ENCODE measurements around the gene C6orf47. TPM values are rescaled to one million over a fixed set of nuclear protein-coding genes. Genes with fewer than 3 reads are reported as not detected.
A peak's percentile ranks its signal among the peaks of the same experiment; 100 is the strongest.

C6orf47 gene
- total and polyA plus RNA-seq, 2 of the 13 experiments (the other 11 are each of a cell fraction or from before 2014, with no cell fraction given) = 1.7 to 18.1 TPM

DNA sequence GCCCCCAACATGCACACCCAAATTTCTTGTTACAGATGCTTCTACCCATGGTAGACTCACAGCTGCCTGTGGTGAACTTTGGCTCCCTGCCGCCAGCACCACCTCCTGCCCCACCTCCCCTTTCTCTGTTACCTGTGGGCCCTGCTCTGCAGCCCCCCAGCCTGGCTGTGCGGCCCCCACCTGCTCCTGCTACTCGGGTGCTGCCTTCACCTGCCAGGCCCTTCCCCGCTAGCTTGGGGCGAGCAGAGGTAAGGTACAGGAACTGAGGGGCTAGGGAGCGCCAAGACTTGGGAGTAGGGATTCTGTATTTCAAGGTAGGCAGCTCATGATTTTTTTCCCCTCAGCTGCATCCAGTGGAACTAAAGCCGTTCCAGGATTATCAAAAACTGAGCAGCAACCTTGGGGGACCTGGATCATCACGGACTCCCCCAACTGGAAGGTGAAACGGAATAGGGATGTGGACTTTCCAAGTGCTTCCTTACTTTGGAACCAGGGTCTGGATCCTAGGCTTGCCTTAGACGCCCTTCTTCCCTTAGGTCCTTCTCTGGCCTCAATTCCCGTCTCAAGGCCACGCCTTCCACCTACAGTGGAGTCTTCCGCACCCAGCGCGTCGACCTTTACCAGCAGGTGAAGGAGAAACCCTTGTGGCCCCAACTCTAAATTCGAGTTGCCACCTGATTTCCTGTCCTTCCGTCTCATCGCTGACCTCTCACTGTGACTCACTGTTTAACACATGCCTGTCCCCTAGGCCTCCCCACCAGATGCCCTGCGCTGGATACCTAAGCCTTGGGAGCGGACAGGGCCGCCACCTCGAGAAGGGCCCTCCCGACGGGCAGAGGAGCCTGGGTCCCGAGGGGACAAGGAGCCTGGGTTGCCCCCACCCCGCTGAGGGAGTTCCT lies 23.6 kb downstream of the C6orf47 start (continued):
- TF ChIP-seq ZFP36 (IDR thresholded peaks at IDR 0.05; ENCODE audit: borderline replicate concordance, low read depth, low read length, partially characterized antibody) (no peak), SP4 (CRISPR knock-in tag; IDR thresholded peaks at IDR 0.05) (no peak), PLRG1 (conservative IDR thresholded peaks at IDR 0.05) (no peak), ZFAT (CRISPR knock-in tag; conservative IDR thresholded peaks at IDR 0.05) (no peak), LCORL (IDR thresholded peaks at IDR 0.05) (no peak), LCORL (CRISPR knock-in tag; IDR thresholded peaks at IDR 0.05) (no peak), ZNF720 (CRISPR knock-in tag; IDR thresholded peaks at IDR 0.05) (no peak), EP300 (IDR thresholded peaks at IDR 0.05; ENCODE audit: low read depth in 2 of 2, low read length in 2 of 2) (no peak), EP300 (CRISPR knock-in tag; IDR thresholded peaks at IDR 0.05; ENCODE audit: borderline replicate concordance) (no peak), ZNF619 (CRISPR knock-in tag; IDR thresholded peaks at IDR 0.05) (no peak), ARNTL (CRISPR knock-in tag; IDR thresholded peaks at IDR 0.05) (no peak), NCOR1 (IDR thresholded peaks at IDR 0.05; ENCODE audit: borderline replicate concordance, low read length) (no peak), ZMYM4 (CRISPR knock-in tag; IDR thresholded peaks at IDR 0.05) (no peak), FOXK2 (IDR thresholded peaks at IDR 0.05) (no peak), ZNF205 (CRISPR knock-in tag; IDR thresholded peaks at IDR 0.05) (no peak), ZNF251 (CRISPR knock-in tag; IDR thresholded peaks at IDR 0.05) (no peak), ZNF563 (CRISPR knock-in tag; IDR thresholded peaks at IDR 0.05) (no peak), HOXA7 (CRISPR knock-in tag; IDR thresholded peaks at IDR 0.05) (no peak), SIN3A (IDR thresholded peaks at IDR 0.05; ENCODE audit: borderline replicate concordance, low read depth, low read length) (no peak), ZNF138 (CRISPR knock-in tag; IDR thresholded peaks at IDR 0.05; ENCODE audit: low read depth) (no peak), HNRNPLL (IDR thresholded peaks at IDR 0.05; ENCODE audit: low read depth, low read length, poor library complexity, severe bottlenecking) (peak; percentile 18), FOXA3 (CRISPR knock-in tag; IDR thresholded peaks at IDR 0.05) (no peak), POLR2A (IDR thresholded peaks at IDR 0.05; ENCODE audit: insufficient read depth in 1 of 2, low read depth in 2 of 2, low read length in 2 of 2) (peak in 1 of 2 experiments; percentile 55; a peak in 1 of 4 replicates), ZNF841 (CRISPR knock-in tag; IDR thresholded peaks at IDR 0.05; ENCODE audit: borderline replicate concordance) (no peak), SKI (IDR thresholded peaks at IDR 0.05; ENCODE audit: partially characterized antibody) (no peak)
- TF ChIP-seq, protein P1, sequence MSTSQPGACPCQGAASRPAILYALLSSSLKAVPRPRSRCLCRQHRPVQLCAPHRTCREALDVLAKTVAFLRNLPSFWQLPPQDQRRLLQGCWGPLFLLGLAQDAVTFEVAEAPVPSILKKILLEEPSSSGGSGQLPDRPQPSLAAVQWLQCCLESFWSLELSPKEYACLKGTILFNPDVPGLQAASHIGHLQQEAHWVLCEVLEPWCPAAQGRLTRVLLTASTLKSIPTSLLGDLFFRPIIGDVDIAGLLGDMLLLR (CRISPR knock-in tag; IDR thresholded peaks at IDR 0.05) = no peak
- TF ChIP-seq, protein P2, sequence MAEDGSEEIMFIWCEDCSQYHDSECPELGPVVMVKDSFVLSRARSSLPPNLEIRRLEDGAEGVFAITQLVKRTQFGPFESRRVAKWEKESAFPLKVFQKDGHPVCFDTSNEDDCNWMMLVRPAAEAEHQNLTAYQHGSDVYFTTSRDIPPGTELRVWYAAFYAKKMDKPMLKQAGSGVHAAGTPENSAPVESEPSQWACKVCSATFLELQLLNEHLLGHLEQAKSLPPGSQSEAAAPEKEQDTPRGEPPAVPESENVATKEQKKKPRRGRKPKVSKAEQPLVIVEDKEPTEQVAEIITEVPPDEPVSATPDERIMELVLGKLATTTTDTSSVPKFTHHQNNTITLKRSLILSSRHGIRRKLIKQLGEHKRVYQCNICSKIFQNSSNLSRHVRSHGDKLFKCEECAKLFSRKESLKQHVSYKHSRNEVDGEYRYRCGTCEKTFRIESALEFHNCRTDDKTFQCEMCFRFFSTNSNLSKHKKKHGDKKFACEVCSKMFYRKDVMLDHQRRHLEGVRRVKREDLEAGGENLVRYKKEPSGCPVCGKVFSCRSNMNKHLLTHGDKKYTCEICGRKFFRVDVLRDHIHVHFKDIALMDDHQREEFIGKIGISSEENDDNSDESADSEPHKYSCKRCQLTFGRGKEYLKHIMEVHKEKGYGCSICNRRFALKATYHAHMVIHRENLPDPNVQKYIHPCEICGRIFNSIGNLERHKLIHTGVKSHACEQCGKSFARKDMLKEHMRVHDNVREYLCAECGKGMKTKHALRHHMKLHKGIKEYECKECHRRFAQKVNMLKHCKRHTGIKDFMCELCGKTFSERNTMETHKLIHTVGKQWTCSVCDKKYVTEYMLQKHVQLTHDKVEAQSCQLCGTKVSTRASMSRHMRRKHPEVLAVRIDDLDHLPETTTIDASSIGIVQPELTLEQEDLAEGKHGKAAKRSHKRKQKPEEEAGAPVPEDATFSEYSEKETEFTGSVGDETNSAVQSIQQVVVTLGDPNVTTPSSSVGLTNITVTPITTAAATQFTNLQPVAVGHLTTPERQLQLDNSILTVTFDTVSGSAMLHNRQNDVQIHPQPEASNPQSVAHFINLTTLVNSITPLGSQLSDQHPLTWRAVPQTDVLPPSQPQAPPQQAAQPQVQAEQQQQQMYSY (CRISPR knock-in tag; IDR thresholded peaks at IDR 0.05) = no peak
- TF ChIP-seq, protein P3, sequence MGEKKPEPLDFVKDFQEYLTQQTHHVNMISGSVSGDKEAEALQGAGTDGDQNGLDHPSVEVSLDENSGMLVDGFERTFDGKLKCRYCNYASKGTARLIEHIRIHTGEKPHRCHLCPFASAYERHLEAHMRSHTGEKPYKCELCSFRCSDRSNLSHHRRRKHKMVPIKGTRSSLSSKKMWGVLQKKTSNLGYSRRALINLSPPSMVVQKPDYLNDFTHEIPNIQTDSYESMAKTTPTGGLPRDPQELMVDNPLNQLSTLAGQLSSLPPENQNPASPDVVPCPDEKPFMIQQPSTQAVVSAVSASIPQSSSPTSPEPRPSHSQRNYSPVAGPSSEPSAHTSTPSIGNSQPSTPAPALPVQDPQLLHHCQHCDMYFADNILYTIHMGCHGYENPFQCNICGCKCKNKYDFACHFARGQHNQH (CRISPR knock-in tag; IDR thresholded peaks at IDR 0.05) = no peak

Measured in HepG2 (cell line).